Naive thymus-derived CD4-positive, alpha-beta T cell (primary cell): ENCODE results near the gene NCSTN. TPM values are rescaled to one million over a fixed set of nuclear protein-coding genes. Genes with fewer than 3 reads are reported as not detected.

ENCODE experiments used
- ATAC-seq: fragments of 150-1000 bp; cut with Tn5 transposase; 2 replicates; pipeline ENCODE4 v1.10.0; 2021; ENCODE audit warnings: mild to moderate bottlenecking, moderate library complexity
- CTCF ChIA-PET: fragments of 350-600 bp; sonication (Branson Sonifier 250); formaldehyde crosslinking; loops from one replicate; lab custom pipeline; 2021; ENCODE audit warnings: antibody characterized with exemption; lab: Charles Lee
- POLR2A ChIA-PET: fragments of 350-600 bp; sonication (Branson Sonifier 250); formaldehyde crosslinking; loops from one replicate; lab custom pipeline; 2021; ENCODE audit warnings: antibody characterized with exemption, inconsistent platforms; lab: Charles Lee
- DNase-seq, 9 donors: peaks; one replicate each; pipeline versions ENCODE4 v3.0.0 to v3.0.0-alpha.2; 2020 to 2022; ENCODE audit warnings: mixed read lengths in 1 of 9
- H3K27ac ChIP-seq: one replicate; pipeline ENCODE4 v1.7.0; 2013; ENCODE audit warnings: mild to moderate bottlenecking, low read depth, low read length, moderate library complexity
- H3K27me3 ChIP-seq, 2 donors: one replicate each; pipeline ENCODE4 v1.7.0; 2013; ENCODE audit warnings: low read length in 2 of 2, mild to moderate bottlenecking in 2 of 2, moderate library complexity in 2 of 2; ENCODE audit not compliant: control insufficient read depth in 2 of 2, insufficient read depth in 2 of 2
- H3K36me3 ChIP-seq, 3 experiments: 1 replicate in 2 of 3; 2 replicates in 1 of 3; pipeline ENCODE4 v1.7.0; 2013; ENCODE audit warnings: low read length in 3 of 3, mild to moderate bottlenecking in 3 of 3, moderate library complexity in 1 of 3; ENCODE audit not compliant: insufficient read depth in 3 of 3, control insufficient read depth in 2 of 3
- H3K4me1 ChIP-seq, 2 donors: one replicate each; pipeline ENCODE4 v1.7.0; 2013; ENCODE audit warnings: low read length in 2 of 2, mild to moderate bottlenecking in 2 of 2, moderate library complexity in 1 of 2; ENCODE audit not compliant: control insufficient read depth in 2 of 2, insufficient read depth in 2 of 2
- H3K4me3 ChIP-seq: 2 replicates; pipeline ENCODE4 v1.7.0; 2013; ENCODE audit warnings: mild to moderate bottlenecking, low read length
- H3K9me3 ChIP-seq, 3 experiments: 1 replicate in 2 of 3; 2 replicates in 1 of 3; pipeline ENCODE4 v1.7.0; 2013; ENCODE audit warnings: low read length in 3 of 3; ENCODE audit not compliant: control insufficient read depth in 2 of 3
- H3K27ac Mint-ChIP-seq, 9 donors: one replicate each; pipeline ENCODE4 v1.8.0; 2020 to 2022; ENCODE audit warnings: mixed read lengths in 9 of 9, mild to moderate bottlenecking in 8 of 9, moderate library complexity in 5 of 9, inconsistent platforms in 2 of 9
- H3K27me3 Mint-ChIP-seq, 5 donors: one replicate each; pipeline ENCODE4 v1.8.0; 2021 to 2022; ENCODE audit warnings: mixed read lengths in 5 of 5, mild to moderate bottlenecking in 1 of 5
- H3K36me3 Mint-ChIP-seq, 5 donors: one replicate each; pipeline ENCODE4 v1.8.0; 2020 to 2022; ENCODE audit warnings: mixed read lengths in 5 of 5, mild to moderate bottlenecking in 3 of 5, inconsistent platforms in 1 of 5
- H3K4me1 Mint-ChIP-seq, 7 donors: one replicate each; pipeline ENCODE4 v1.8.0; 2020 to 2022; ENCODE audit warnings: mixed read lengths in 7 of 7, mild to moderate bottlenecking in 3 of 7, inconsistent platforms in 1 of 7
- H3K4me3 Mint-ChIP-seq, 10 donors: one replicate each; pipeline ENCODE4 v1.8.0; 2020 to 2022; ENCODE audit warnings: mild to moderate bottlenecking in 10 of 10, mixed read lengths in 10 of 10, moderate library complexity in 6 of 10, inconsistent platforms in 2 of 10
- H3K9me3 Mint-ChIP-seq, 11 donors: one replicate each; pipeline ENCODE4 v1.8.0; 2020 to 2022; ENCODE audit warnings: mixed read lengths in 11 of 11, mild to moderate bottlenecking in 4 of 11, inconsistent platforms in 1 of 11, moderate library complexity in 1 of 11
- intact Hi-C, 2 donors: fragments of 100-400 bp; cut with micrococcal nuclease; formaldehyde crosslinking; loops; one replicate each; pipeline ENCODE4 v1.15.1; 2023
- polyA plus RNA-seq, 2 donors: library from polyadenylated mRNA; unstranded; fragments of 300-500 nt; fragmentation: Illumina TruSeq; gene quantifications; one replicate each; pipeline ENCODE4 v1.2.3, GENCODE V29; 2021
- total RNA-seq, 6 experiments: library from RNA in 5 of 6; stranded (reverse) in 5 of 6; gene quantifications; 1 replicate in 5 of 6; 2 replicates in 1 of 6; pipeline ENCODE4 v1.2.3 and lab custom pipeline; 2021 to 2026

The NCSTN gene
- total and polyA plus RNA-seq, 7 experiments from 2014 or later = 68.4 to 91.1 (median 73.5) TPM

DNA sequence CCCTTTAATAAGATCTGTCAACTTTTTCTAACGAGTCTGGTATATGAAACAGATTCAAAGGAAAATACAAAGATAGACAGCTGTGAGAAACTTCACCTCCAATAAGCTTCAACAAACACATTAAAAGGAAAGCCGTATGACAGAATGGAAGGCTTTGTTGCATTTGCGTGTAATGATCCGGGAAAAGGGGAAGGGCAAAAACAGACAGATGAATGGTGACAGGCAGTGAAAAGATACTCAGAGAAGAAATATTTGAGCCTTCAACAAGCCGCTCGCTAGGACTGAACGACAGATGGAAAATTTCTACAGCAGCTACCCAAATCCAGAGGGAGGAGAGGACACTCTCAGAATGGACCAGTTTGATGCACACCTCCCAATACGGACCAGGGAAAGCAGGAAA is 15.0 kb upstream of the NCSTN start:
- POLR2A ChIA-PET = interaction anchor here (0.5 kb wide), 1 partner anchor 176 kb away, joined by 3 read pairs; no protein-coding TSS in a partner anchor
- H3K4me1 Mint-ChIP-seq = peaks cover 0 to 10% (median 5%) of the 10 kb centered on the region in 7 donors

GRCh38 chr1:160330119-160330518 is 13.1 kb upstream of the NCSTN start:
- no peaks in the 10 kb centered on the region for H3K9me3 ChIP-seq
- H3K4me3 ChIP-seq = no peak overlapping the region
- H3K27me3 ChIP-seq = no peaks in the 10 kb centered on the region
- Mint-ChIP-seq H3K9me3 (no peaks in the 10 kb centered on the region), H3K27me3 (no peaks in the 10 kb centered on the region), H3K4me3 (no peak overlapping the region), H3K27ac (peak overlapping the region in 4 of 9 donors; percentile 6 to 74 (median 34)), H3K36me3 (peaks cover 15 to 56% (median 23%) of the 10 kb centered on the region in 5 donors), H3K4me1 (peaks cover 0 to 10% (median 5%) of the 10 kb centered on the region in 7 donors)
- DNase-seq = no peak
- intact Hi-C loops = no loop called here
- ChIA-PET POLR2A (no interaction called here), CTCF (no interaction called here)
- H3K4me1 ChIP-seq = no peaks in the 10 kb centered on the region
- no peak overlapping the region for H3K27ac ChIP-seq
- H3K36me3 ChIP-seq = peaks cover 30 to 96% (median 45%) of the 10 kb centered on the region in 3 experiments
- no peak for ATAC-seq

More for the DNA sequence above, 15.0 kb upstream of the NCSTN start:
- Histone ChIP-seq H3K27ac (no peak overlapping the region), H3K4me1 (no peaks in the 10 kb centered on the region), H3K9me3 (no peaks in the 10 kb centered on the region), H3K4me3 (no peak overlapping the region), H3K36me3 (peaks cover 27 to 95% (median 49%) of the 10 kb centered on the region in 3 experiments), H3K27me3 (no peaks in the 10 kb centered on the region)
- intact Hi-C loops = no loop called here
- H3K4me3 Mint-ChIP-seq = no peak overlapping the region
- H3K27me3 Mint-ChIP-seq = no peaks in the 10 kb centered on the region
- CTCF ChIA-PET = interaction anchor here (1.2 kb wide), 1 partner anchor 27 kb away, joined by 3 read pairs; no protein-coding TSS in a partner anchor
- DNase-seq (no peak), ATAC-seq (no peak)
- H3K27ac Mint-ChIP-seq = peak overlapping the region in 2 of 9 donors; percentile 26 to 36
- H3K36me3 Mint-ChIP-seq = peaks cover 16 to 52% (median 28%) of the 10 kb centered on the region in 5 donors
- H3K9me3 Mint-ChIP-seq = no peaks in the 10 kb centered on the region

DNA sequence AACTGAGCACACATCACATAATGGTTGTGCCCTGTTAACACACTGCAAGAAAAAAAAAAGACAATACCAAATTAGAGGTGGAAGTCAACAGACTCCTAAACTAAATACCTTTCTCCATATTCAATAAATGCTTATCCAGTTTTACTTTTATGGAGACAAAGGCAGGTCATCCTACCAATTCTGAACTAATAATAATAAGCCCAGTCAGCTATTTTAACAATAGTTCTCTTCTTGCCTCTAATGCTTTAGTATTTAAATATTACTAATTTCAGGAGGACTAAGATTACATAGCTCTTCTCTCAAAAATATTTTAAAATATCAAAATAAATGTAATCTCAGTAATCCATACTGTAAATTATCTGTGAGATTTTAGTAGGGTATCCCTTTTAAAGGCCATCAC is 10.7 kb upstream of the NCSTN start:
- Histone ChIP-seq H3K4me3 (no peak overlapping the region), H3K36me3 (peaks cover 18 to 80% (median 32%) of the 10 kb centered on the region in 3 experiments), H3K9me3 (no peaks in the 10 kb centered on the region), H3K27ac (no peak overlapping the region), H3K27me3 (no peaks in the 10 kb centered on the region), H3K4me1 (no peaks in the 10 kb centered on the region)
- ChIA-PET POLR2A (interaction anchor here (0.6 kb wide), 1 partner anchor 318 kb away, joined by 3 read pairs; no protein-coding TSS in a partner anchor), CTCF (interaction anchor here (0.7 to 1.1 kb wide), 3 partner anchors 41 to 333 kb away, joined by 3 to 10 read pairs (median 4); no protein-coding TSS in a partner anchor)
- H3K36me3 Mint-ChIP-seq = peaks cover 10 to 42% (median 22%) of the 10 kb centered on the region in 5 donors
- intact Hi-C loops = no loop called here
- ATAC-seq (no peak), DNase-seq (no peak)
- H3K4me3 Mint-ChIP-seq = no peak overlapping the region
- peaks cover 0 to 10% (median 5%) of the 10 kb centered on the region in 7 donors for H3K4me1 Mint-ChIP-seq
- no peaks in the 10 kb centered on the region for H3K9me3 Mint-ChIP-seq
- no peaks in the 10 kb centered on the region for H3K27me3 Mint-ChIP-seq
- no peak overlapping the region for H3K27ac Mint-ChIP-seq

DNA sequence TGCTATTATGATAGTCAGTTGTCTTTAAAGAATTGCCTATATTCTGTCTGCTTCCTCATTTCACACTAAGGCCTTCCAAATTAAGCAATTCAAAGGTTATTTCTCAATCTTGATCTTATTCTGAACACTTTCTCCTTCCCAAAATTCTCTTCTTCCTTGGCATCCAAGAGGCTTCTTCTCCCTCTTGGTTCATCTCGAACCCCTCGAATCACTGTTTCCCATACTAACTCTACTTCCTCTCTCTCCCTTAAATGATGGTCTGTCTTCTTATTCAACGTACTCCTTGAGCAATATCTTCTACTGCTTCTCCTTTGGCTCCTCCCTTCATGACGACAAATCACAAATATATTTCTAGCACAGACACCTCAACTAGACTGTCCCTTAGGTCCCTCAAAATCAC is 4.6 kb upstream of the NCSTN start:
- peaks cover 15 to 34% (median 21%) of the 10 kb centered on the region in 5 donors for H3K36me3 Mint-ChIP-seq

GRCh38 chr1:160340146-160340545 is 3.0 kb upstream of the NCSTN start:
- CTCF ChIA-PET = interaction anchor here (1.5 kb wide), 1 partner anchor 49 kb away, joined by 5 read pairs; no protein-coding TSS in a partner anchor
- peaks cover 25 to 69% (median 53%) of the 10 kb centered on the region in 7 donors for H3K4me1 Mint-ChIP-seq
- peak overlapping the region in 1 of 10 donors; percentile 41 for H3K4me3 Mint-ChIP-seq
- peak overlapping the region in 4 of 9 donors; percentile 33 to 100 (median 71) for H3K27ac Mint-ChIP-seq
- DNase-seq (no peak), ATAC-seq (no peak)
- peak overlapping the region; percentile 5 for H3K27ac ChIP-seq
- peaks cover 0 to 2% (median 0%) of the 10 kb centered on the region in 11 donors for H3K9me3 Mint-ChIP-seq
- H3K4me1 ChIP-seq = peaks cover 23 to 24% of the 10 kb centered on the region in 2 donors
- no peaks in the 10 kb centered on the region for H3K27me3 ChIP-seq
- no peaks in the 10 kb centered on the region for H3K9me3 ChIP-seq
- peaks cover 20 to 41% (median 24%) of the 10 kb centered on the region in 3 experiments for H3K36me3 ChIP-seq
- no peaks in the 10 kb centered on the region for H3K27me3 Mint-ChIP-seq
- intact Hi-C loops = loop anchor here in 1 of 2 donors (5.0 to 10.0 kb wide), 5 partner anchors 202 to 795 kb away; partner anchors contain the start of genes DEDD, PIGM, TAGLN2 and USF1
- POLR2A ChIA-PET = interaction anchor here (0.6 kb wide), 1 partner anchor 8 kb away, joined by 3 read pairs; no protein-coding TSS in a partner anchor
- no peak overlapping the region for H3K4me3 ChIP-seq
- H3K36me3 Mint-ChIP-seq = peaks cover 15 to 28% (median 22%) of the 10 kb centered on the region in 5 donors

More for the DNA sequence above, 4.6 kb upstream of the NCSTN start:
- Mint-ChIP-seq H3K4me3 (no peak overlapping the region), H3K27ac (peak overlapping the region in 4 of 9 donors; percentile 3 to 51 (median 18)), H3K9me3 (peaks cover 0 to 2% (median 0%) of the 10 kb centered on the region in 11 donors), H3K27me3 (no peaks in the 10 kb centered on the region), H3K4me1 (peaks cover 21 to 58% (median 41%) of the 10 kb centered on the region in 7 donors)
- DNase-seq = no peak
- ChIA-PET POLR2A (interaction anchor here (1.2 kb wide), 1 partner anchor 63 kb away, joined by 3 read pairs; no protein-coding TSS in a partner anchor), CTCF (no interaction called here)
- Histone ChIP-seq H3K4me3 (no peak overlapping the region), H3K27ac (no peak overlapping the region), H3K9me3 (no peaks in the 10 kb centered on the region), H3K27me3 (no peaks in the 10 kb centered on the region), H3K36me3 (peaks cover 23 to 54% (median 29%) of the 10 kb centered on the region in 3 experiments), H3K4me1 (peaks cover 15 to 16% of the 10 kb centered on the region in 2 donors)
- ATAC-seq = no peak
- intact Hi-C loops = loop anchor here in 1 of 2 donors (5.0 kb wide), 1 partner anchor 41 kb away; no protein-coding TSS in a partner anchor

- Mint-ChIP-seq H3K4me1 (peaks cover 25 to 69% (median 56%) of the 10 kb centered on the region in 7 donors), H3K36me3 (peaks cover 15 to 28% (median 20%) of the 10 kb centered on the region in 5 donors), H3K4me3 (peak overlapping the region; percentile 5 to 100 (median 100))
Observed at GRCh38 chr1:160340866-160341265, 2.3 kb upstream of the NCSTN start.

More at GRCh38 chr1:160340866-160341265, 2.3 kb upstream of the NCSTN start:
- CTCF ChIA-PET = no interaction called here
- Mint-ChIP-seq H3K27ac (peak overlapping the region; percentile 1 to 100 (median 36)), H3K9me3 (peaks cover 0 to 2% (median 0%) of the 10 kb centered on the region in 11 donors), H3K27me3 (no peaks in the 10 kb centered on the region)
- intact Hi-C loops = loop anchor here in 1 of 2 donors (5.0 to 10.0 kb wide), 5 partner anchors 201 to 794 kb away; partner anchors contain the start of genes DEDD, PIGM, TAGLN2 and USF1
- peaks cover 23 to 24% of the 10 kb centered on the region in 2 donors for H3K4me1 ChIP-seq
- H3K27ac ChIP-seq = peak overlapping the region; percentile 5
- no peak overlapping the region for H3K4me3 ChIP-seq
- POLR2A ChIA-PET = interaction anchor here (0.6 to 1.2 kb wide), 2 partner anchors 31 to 56 kb away, joined by 3 read pairs; partner anchors contain the start of gene PEX19
- no peaks in the 10 kb centered on the region for H3K9me3 ChIP-seq
- H3K27me3 ChIP-seq = no peaks in the 10 kb centered on the region
- DNase-seq (no peak), ATAC-seq (no peak)
- peaks cover 20 to 38% (median 24%) of the 10 kb centered on the region in 3 experiments for H3K36me3 ChIP-seq
